HG03097 (cell line): Measurements from ENCODE around the gene SULF2.

Source experiments
- ATAC-seq: cut with Tn5 transposase; IDR thresholded peaks from one replicate; pipeline ENCODE4 v1.9.1; 2021; ENCODE audit not compliant: unreplicated experiment, low FRiP score

SULF2 gene

DNA sequence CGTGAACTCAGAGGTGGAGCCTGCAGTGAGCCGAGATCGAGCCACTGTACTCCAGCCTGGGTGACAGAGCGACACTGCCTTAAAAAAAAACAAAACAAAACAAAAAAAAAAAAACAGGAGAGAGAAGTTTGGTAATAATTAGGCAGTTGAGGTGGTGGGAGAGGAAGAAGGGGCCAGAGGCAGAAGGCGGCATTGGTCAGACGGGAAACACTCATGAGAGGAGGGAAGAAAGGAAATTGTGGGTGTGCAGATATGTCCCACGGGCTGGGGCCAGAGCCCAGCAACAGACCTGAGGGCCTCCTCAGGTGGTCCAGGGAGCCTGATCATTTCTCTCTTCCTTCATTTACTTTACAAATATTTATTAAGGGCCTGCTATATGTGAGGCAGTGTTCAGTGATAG is 20.0 kb downstream of the SULF2 start:
- ATAC-seq, result no peak

DNA sequence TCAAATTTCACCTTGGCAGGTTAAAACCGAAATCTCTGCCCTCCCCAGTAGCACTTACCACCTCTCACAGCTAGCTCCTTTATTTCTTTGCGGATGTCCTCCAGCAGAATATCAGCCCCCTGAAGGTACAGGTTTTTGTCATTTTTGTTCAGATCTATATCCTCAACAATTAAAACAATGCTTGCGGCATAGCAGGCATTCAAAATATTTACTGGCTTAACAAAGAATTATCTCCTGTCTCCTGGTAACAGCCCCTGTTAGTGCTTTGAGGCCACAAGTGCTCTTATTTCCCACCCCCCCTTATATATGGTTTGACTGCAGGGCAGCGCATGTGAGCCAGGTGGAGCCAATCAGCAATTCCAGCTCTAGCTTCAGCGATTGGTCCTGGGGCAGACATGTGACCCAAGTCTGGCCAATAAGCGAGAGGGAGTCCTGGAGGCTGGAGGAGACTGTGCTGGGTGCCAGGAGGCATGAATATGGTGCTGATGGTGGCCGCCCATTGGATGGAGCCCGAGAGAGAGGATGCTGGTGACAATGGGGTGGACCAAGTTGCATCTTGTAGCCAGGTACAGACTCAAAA is 21.0 kb downstream of the SULF2 start:
- no peak for ATAC-seq

DNA sequence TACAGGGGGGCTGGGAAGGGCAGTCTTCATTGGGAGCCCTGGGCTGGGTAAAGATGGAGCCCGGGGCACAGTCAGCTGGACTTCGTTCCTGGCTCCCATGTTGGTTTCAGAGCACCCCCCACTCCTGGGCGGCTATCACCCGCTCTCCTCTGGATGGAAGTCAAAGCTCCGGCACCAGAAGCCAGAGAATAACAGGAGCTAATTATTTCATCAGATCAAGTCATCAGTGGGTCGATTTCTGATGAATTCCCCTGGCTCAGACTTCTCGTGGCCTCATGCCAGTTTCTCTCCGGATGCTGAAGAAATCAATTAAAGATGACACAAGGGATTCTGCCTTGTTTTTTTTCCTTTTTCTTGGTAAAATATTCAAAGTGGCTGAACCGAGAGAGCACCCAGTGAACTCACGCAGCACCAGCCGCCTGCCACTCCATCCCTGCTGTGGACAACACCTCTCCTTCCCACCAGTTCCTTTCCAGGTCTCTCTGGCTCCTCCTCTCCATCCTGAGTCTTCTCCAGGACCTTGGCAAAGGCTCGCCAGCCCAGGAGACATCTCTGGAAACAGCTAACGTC is 22.5 kb downstream of the SULF2 start:
- no peak for ATAC-seq

DNA sequence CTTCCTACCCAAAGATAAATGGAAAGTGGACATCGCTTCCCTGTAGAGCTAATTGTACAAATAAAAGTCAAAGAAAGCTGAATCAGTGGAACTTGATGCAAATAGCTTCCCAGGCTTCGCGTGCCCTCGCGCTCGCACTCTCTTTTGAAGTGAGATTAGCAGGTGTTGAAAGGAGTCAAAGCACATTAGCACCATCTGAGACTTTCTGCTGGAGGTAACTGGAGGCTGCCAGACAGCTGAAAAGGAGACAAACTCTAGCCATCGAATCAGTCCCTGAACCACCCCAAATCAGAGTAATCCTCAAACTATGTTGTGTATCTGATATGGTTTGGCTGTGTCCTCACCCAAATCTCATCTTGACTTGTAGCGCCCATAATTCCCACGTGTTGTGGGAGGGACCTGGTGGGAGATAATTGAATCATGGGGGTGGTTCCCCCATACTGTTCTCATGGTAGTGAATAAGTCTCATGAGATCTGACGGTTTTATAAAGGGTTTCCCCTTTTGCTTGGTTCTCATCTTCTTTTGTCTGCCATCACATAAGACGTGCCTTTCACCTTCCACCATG is 23.7 kb downstream of the SULF2 start:
- no peak for ATAC-seq

DNA sequence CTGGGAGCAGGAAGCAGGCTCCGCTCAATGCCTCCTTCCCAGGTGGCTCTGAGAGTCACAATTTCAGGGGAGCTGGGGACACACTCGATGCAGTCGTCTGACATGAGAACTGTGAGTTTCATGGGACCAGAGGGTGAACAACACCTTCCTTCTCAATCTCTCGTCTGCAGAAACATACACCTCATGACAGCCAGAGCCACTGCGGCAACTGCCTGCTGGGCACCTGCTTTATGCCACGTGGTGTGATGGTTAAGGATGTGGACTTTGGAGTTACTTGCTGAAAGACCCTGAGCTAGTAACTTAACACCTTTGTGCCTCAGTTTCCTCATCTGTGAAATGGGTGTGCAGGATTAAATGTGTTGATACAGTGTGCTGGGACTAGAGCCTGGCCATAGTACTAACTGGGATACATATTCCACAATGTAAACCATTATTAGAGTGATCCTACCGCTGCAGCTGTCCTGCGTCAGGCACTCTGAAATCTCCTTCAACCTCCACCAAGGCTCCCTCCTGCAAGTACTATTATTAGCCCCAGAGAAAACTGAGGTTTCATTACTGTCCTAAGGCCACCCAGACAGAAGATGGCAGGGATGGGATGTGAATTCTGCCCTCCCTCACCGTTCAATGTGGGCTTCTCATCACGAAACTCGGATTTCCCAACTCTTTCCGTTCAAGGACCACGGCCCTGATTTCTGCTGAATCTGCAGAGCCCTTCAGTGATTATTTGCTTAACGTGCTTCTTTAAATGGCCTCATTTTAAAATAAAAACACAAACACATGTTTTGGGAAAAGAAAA is 24.4 kb downstream of the SULF2 start:
- ATAC-seq, result no peak

DNA sequence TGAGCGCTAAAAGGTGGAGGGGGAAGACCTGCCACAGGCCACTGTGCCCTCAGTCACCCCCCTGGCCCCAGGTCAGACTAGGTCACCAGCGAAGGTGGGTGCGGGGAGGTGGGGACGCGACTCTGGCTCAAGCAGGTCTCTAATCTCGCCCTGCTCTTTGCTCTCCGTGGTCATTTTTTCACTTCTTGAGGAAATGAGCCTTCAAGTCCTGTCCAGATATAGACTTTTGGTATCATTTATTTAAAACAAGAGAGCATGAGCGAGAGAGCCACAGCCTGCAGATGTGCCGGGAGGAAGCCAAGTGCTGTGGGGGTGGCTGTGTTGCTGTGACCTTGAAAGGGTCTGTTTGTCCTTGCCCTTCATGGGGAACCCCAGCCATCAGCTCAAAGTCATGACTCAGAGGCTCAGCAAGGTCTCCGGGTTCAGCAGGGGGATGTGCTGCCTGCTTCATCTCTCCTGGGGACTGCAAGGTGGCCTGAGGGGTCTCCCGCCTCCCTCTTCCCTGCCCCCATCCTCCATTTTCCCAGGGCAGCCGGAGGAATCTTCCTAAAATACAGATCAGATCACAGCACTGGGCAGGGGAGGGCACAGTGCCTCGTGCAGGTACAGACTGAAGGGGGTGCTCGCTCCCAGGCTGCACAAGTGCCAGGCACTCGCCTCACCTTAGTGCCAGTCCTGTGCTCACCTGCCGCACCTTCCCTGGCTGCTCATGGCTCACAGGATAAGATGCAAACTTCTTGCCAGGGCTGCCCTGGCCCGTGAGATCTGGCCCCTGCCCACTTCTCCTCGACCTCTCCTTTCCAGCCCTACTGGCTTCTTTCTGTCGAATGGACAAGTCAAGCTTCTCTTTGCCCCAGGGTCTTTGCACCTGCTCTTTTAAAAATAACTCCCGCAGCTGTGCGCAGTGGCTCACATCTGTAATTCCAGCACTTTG is 26.5 kb downstream of the SULF2 start:
- ATAC-seq, result no peak

DNA sequence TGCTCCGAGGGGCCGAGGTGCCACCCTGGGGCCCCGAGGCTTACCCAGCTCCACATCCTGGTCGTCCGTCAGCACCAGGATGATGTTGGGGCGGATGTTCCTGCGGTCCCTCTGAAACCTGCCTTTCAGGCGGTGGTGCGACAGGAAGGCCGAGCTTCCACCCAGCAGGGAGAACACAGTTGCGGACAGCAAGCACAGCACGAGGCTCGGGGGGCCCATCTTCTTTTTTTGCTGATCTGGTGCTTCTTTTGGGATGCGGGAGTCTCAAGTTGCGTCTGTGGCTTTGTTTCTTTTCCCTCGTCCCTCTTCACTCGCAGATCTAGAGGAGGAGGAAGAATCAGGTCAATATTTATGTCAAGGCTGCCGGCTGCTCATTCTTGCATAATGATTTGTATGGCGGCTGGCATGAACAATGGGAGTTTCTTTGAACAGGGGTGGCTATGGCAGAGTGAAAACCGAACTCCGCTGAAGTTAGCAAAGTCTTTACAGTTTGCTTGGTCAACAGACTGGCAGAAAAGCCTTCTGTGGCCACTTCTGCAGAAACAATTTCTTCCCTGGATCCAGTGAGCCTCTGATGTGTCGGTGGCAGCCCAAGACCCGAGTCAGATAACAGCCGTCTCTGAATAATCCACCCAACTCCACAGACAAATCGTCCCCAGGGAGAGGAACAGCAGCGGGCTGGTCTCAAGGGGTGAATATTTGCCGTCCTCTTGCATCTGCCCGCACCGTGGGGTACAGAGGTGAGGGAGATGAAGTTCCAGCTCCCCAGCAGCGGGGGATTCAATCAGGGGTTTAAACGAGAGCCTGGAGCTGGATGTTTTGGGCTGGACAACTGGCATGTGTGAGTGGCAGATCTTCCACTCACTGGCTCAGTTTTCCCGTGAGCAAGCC is 27.9 kb downstream of the SULF2 start:
- no peak for ATAC-seq

DNA sequence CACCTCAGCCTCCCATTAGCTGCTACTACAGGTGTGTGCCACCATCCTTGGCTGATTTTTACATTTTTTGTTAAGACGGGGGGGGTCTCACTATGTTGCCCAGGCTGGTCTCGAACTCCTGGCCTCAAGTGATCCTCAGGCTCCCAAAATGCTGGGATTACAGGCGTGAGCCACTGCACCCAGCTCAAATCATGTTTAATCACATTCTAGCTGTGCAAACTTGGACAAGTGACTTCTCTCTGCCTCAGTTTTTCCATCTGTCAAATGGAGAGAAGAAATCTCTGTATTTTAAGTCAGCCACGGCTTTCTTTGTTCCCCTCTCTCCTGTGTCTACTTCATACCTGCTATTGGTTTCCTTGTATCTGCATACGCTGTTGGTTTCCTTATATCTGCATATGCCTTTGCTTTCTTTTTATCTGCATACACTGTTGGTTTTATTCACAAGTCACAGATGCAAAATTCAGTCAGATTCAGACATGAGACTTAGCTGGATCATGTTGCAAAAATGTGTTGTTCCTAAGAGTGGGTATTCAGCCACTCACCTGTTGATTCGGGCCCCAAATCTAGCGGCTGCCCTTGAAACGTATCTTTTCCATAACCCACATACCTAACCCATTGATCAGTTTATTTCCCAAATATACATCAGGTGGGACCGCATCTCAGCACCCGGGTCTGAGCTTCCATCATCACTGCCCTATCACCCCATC is 30.2 kb downstream of the SULF2 start:
- no peak for ATAC-seq

DNA sequence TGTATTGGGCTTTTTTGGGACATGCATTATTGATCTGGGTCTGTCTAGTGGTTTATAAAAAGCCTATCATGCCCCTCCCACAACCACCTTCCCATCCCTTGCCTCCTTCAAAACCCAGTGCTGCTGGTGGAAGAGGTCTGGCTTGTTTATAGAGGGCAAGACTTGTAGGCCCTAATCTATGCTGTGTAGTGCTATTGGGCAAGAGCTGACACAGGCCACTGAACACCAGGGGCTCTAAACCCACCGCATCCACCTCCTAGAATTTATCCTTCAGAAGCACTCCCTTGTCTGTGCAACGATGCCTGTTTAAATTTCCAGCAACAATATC is 30.9 kb downstream of the SULF2 start:
- no peak for ATAC-seq

DNA sequence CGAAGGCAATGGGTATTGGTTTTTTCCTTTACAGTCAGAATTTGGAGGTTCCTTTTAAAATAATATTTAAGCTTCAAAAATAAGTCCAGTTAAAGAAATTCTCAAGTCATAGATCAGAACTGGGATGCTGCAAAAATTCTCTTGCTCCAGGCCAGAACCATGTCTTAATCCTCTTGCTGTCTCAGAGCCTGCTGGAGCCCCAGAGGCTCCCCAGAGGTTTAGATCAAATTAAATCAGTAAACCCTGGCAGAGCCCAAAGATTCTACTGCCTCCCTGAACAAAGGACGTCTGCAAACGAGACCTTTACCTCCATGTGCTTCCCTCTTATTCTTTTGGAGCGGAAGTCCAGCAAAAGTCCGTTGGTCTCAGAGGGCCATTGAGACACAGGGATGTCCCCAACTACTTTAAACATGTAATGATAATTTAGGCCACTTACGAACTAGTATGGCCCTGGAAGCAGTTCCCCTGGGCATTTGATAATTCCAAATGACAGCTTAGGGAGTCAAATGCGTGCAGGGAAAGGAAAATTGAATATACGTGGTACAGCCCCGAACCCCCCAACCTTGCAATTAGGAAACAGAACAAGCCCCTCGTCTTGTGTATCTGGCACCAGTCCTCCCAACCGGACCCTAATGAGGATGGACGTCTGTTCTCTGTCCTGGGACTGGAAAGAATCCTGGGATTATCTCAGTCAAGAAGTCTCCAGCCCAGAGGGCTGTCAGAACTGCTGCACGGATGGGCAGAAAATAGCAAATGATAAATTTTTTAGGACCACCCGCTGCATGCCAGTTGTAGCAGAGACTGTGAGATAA is 31.5 kb downstream of the SULF2 start:
- ATAC-seq, result no peak

DNA sequence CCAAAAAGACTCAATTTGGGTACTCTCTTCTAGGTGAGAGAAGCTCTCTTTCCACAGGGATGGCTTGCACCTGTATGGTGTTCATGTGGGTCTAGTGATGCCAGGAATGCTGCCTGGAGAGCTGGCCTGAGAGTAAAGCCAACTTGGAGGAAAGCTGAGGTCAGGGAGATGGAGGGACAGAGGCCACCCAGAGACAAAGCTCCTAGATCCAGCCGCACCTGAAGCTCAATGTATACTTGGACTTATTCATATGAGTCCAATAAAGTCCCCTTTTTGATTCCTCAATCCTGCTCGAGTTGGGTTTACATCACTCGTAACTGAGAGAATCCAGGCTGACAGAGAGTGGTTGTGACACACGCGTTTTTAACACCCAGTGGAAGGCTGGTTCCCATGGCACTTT is 33.8 kb downstream of the SULF2 start:
- ATAC-seq, result no peak

DNA sequence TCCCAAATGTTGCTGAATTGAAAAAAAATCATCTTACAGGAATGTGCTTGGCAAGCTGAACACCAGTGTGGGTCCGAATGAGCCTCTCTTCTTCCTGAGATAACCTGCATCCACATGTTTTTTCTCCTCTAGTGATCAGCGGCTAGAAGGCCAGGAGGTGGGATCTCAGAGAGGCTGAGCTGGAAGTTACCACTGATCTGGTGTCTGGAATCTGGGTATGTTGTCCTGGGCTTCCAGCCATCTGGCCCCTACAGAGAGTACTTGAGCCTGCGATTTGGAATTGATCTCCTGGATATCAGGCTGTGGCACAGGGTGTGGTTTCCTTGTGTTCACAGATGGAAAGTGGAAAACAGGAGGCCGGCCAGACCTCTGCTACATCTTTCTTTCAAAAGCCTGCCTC is 35.9 kb downstream of the SULF2 start:
- no peak for ATAC-seq

DNA sequence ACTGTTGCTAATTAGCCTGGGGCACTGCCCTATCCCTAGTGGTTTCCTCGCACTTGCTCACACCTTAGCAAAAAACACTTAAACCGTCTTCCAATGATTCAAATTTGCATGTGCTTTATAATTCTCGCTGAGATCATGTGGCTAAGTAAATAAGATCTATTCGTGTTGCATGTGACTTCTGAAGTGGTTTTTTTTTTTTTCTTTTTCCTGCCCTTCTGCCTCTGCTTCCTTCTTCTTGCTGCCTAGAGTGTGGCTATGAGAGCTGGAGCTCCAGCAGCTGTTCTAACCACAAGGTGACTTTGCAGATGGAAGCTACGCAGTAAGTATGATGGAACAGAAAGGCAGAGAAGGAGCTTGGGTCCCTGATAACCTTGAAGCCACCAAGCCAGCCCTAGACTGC is 36.5 kb downstream of the SULF2 start:
- no peak for ATAC-seq

DNA sequence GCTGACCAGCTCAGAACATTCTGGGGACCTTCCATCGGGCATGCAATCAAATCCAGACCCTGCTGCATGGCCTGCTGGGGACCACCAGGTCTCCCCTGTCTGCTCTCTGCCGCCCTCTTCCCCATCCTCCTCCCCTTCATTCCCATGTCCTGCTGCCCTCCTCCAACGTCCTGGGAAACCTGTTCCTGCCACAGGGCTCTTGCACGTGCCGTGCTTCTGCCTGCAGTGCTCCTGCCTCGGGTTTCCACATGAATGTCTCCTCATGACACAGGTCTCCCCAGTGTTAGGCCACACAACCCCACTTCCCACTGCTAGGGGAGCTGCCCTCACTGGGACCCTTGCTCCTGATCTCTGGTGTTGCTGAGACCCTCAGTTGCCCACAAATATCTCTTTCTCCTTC is 37.2 kb downstream of the SULF2 start:
- ATAC-seq, result no peak

DNA sequence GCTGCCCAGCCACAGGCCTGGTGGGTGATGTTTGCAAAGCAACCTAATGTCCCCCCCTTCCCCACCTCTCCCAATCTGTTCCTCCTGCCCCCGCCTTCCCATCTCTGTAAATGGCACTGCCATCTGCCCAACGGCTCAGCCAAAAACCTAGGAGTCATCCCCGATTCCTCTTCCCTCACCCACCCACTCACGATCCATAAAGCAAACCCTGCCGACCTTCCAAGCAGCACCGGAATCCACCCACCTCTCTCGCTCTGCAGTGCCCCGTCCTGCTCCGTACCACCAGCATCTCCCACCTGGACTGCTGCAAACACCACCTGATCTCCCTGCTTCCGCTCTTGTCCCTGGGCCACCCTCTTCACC is 37.6 kb downstream of the SULF2 start:
- ATAC-seq, result no peak

DNA sequence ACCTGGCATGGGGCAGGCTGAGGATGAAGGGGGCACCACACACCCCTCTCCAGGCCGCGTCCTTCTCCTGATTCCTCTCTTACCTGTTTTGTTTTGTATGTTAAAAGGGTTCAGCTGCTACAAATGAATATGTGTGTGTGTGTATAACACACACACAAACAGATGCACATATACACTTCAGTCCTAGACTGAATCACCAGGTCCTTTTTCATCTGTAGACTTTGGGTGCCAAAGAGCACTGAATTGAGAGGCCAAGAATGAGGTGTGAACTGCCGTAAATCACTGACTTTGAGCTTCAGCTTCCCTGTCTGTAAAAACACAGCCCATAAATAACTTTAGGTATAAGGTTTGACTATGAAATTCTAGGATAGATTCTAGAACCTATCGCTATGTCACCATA is 40.5 kb downstream of the SULF2 start:
- ATAC-seq, result no peak

DNA sequence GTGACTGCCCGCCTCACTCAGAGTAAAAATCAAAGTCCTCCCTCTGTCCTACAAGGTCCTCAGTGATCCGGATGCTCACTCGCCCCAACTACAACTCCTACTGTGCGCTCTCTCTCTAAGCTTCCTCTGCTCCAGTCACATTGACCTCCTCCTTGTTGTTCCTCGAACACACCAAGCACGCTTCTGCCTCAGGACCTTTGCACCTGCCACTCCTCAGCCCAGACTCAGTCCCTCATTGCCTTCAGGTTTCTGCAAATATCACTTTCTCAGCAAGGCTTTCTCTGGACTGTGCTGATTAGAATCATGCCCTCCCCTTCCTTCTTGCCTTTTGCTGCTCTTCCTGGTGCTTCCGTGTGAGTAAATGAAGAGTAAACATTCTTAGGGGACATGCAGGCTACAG is 41.6 kb downstream of the SULF2 start:
- ATAC-seq, result no peak
